HG03159 (cell line): ENCODE results near the gene UGCG.
"Not testable (repeated sequence)": the region's sequence is repeated elsewhere in the genome, so short reads cannot be mapped to it uniquely, and the experiment has no call there.

Experiments used
- ATAC-seq: cut with Tn5 transposase; IDR thresholded peaks from one replicate; pipeline ENCODE4 v1.9.1; 2021; ENCODE audit warnings: mild to moderate bottlenecking, moderate library complexity; ENCODE audit not compliant: unreplicated experiment

Gene UGCG

DNA sequence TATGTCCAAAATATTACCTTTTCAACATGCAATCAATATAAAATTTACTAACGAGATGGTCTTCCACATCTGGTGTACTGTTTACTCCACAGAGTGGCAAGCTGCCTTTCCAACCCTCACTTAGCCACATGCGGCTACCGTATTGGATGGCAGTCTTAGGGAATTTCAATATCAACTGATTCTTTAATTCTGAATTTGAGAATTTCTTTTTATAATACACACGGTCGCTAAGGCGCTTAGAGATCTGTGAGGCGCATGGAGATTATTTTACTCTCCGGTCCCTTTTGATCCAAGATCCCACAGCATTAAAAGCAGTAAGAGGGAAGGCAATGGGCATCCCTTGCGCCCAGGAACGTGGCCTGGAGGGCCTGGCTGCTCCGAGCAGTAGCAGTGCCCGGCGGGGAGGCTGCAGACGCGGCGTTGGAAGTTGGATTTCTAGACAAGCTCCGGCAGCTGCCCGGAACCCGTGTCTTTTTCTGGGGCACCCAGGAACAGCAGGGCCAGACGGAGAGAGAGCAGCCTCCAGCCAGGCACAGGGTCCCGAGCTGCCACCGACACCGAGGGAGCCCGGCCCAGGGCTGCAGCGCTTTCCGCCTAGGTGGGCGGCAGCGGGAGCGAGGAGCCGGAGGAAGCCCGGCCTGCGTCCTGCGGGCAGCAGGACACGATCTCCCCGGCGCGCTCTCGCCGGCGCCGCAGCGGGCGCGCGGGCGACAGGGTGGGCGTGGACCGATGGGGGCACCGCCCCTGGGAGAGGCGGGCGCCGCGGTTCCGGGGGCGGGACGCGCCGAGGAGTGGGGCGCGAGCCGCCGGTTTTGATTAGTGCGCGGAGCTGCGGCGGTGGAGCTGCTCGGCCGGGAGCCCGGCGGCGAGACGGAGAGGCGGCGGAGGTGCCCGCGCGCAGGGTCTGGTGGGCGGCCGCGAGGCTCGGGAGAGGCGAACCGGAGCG, at the start of gene UGCG:
Gene UGCG, plus strand, starts transcription at position 819 of the 946 bp plus-strand sequence. CDS start 402 bp downstream, outside the sequence.
- ATAC-seq, result peak; percentile 78

DNA sequence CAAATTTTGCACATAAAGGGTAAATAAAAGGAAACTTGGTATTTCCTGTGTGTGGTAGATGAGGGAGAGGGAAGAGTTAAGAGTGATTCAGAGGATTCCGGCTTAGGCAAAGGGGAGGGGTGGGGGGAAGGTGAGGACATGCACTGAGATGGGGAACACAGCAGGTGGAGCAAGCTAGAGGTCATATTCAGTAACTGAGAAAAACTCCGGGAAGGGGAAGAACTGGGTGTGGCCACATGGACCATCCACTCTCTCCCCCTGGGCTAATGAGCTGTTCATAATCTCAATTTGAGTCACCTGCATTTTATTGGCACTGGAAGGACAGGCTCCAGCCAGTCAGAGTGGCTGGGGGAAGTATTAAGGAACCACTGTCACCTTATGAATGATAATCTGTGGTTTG, 45.1 kb upstream of the UGCG start:
- no peak for ATAC-seq

DNA sequence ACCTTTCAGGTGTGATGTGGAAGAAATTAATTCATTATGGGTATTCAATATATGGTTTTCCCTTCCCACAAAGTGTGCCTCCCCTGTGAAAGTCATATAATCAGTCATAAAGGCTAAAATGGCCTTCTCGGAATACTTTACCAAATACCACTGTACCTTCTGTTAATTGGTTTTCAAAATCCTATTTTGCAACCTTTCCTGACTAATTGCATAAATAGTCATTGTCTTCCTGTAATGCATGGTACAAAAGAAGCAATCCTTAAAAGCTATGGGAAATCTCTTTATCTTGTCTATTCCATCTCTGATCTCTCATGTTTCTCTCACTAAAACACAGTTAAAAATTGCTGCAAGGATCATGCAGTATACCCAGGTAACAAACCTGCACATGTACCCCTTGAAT, 44.3 kb upstream of the UGCG start:
- ATAC-seq, result no peak

DNA sequence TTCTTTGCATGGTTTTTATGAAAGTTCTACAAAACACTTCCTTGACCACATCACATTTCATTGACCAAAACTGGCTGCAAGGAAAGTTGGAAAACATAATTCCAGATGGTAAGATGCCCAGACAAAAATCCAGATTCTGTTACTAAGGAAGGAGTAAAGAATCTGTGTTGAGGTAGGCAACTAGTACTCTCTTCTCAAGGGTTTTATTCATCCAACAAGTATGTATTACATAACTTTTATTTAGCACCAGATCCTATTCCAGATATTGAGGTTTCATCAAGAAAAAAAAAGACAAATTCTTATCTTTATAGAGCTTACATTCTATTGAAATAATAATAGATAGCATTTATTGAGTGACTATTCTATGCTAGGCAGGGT, 43.2 kb upstream of the UGCG start:
- no peak for ATAC-seq

DNA sequence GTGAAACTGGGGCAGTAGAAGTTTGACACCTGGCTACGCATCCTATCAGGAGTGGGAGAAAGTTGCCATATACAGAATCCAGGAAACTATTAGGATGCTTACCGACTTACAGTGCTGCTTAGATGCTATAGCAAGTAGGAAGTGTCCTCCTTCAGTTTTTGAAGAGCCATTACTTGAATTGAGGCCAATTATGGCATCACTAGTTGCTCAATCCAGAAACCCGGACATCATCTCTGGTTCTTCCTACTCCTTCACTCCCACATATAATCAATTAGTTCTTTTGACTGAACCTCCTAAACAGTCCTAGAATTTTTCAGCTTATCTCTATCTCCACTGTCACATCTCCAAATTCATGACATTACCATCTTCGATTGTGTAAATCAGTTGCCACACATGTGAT, 41.8 kb upstream of the UGCG start:
- ATAC-seq, result no peak

DNA sequence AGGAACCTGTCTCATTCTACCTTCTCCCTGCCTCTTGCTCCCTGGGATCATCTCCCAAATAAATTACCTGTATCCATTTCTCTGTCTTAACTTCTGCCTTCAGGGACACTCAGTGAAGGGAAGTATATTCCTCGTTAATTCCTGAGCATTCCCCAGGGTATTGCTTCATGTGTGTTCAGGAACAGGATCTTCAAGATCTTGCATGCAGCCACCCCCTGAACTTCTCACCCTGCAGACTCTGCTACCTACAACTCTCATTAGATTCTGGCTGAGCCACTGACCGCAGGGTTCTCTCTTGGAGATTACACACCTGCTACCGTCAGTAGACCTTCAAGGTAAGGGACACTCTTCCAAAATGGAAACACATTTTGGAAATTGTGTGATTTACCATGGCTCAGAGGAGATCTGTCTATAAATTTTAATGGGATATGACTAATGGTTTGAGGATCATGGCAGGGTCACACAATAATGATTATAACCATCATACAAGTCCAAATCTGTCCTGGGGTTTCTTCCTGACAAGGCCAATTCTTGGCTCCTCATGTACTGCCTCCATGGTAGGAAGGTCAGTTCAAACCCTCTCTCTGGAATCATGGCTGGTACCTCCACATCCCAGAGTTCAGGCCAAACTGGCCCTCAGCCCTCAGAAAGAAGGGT, 38.9 kb upstream of the UGCG start:
- no peak for ATAC-seq

DNA sequence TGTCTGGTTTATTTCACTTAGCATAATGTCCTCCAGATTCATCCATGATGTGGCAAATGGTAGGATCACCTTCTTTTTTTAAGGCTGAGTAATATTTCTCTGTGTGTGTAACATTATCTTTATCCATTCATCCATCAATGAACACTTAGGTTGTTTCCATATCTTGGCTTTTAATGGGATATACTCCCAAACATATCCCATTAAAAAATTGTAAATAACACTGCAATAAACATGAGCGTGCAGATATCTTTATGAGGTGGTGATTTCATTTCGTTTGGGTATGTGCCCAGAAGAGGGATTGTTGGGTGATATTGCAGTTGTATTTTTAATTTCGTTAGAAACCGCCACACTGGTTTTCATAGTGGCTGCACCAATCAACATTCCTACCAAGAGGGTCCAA, 36.2 kb upstream of the UGCG start:
- no peak for ATAC-seq

DNA sequence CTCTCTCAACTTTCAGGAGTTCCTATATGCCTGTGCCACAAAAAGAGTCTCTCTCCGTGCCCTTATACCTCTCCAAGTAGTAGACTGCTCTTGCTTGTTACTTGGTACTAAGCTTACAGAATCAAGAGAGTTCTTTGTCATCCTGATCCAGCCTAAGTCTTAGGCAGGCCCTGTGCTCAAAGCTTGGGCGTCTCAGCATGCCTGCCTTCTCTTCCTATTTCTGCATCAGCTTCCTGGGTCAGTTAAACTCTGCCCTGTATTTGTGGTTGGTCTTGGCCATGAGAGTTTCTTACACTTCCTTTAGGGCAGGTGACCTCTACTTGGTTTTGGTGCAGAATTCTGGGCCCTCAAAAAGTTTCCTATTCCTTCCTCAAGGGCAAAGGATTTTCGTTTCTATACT, 33.0 kb upstream of the UGCG start:
- no peak for ATAC-seq

DNA sequence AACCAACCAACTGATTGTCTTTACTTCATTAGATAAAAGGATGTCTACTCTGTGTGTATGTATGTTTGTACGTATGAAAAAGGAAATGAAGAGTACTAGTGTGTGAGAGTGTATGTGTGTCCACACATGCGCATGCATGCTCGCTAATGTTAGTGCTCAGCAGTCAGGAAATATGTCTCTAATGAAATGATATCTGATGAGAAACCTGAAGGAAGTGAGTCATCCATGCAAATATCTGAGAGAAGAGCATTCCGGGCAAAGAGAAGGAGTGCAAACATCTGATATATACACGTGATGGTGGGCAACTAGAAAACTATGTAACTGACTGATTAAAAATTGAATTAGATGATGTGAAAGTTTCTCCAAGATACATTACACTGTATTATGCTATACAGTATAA, 29.6 kb upstream of the UGCG start:
- ATAC-seq, result no peak

DNA sequence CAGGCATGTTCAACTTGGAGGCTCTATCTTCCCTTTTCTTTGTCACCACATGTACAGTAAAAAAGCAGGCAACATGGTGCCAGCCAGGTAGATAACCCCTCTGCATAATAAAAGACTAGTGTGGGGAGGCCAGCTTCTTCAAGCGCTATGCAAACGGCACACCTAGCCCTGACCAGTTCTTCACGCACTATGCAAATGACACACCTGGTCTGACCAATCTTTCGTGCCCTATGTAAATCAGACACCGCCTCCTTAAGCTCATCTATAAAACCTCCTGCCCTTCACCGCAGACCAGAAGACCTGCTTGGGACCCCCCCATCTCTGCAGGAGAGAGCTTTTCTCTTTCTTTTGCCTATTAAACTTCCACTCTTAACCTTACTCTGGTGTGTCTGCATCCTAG, 28.1 kb upstream of the UGCG start:
- ATAC-seq, result no peak

DNA sequence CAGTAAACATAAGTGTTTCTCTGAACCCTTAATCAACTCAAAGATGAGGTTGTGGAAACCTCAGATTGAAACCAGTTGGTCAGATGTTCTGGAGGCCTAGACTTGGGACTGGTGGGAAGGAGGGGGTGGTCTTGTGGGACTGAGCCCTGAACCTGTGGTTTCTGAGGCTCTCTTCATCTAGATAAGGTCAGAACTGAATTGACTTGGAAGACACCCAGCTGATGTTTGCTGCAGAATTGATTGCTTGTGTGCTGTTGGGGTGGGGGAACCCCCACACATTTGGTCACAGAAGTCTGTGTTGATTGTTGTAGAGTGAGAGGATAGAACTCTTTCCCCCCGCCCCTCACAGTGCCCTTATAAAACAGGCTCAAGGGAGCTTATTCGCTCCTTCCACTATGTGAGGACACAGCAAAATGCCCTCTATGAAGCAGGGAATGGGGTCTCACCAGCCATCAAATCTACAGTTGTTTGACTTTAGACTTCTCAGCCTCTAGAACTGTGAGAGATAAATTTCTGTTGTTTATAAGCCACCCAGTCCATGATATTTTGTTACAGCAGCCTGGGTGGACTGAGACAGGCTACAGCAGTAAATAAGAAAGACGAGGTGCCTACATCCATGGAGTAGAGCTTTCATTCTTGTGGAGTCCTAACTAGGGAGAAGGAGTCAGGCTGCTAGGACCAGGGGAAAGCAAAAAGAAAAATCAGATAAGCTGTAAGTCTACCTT, 25.7 kb upstream of the UGCG start:
- ATAC-seq, result no peak

DNA sequence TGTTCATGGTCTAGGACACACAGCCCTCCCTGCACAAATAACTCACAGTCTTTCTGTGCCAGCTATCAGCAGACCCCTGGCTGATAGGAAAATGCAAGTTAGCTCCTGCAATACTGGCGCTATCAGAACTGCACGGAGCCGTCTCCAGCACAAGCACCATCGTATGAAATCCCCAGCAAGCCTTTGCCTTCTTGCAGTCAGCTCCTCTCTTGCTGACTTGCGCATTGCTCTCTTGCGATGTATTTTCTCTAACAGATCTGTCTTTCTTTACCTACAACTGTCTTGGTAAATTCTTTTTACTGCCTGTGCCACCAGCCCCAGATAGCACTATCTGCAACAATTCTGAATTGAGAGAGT, 25.1 kb upstream of the UGCG start:
- no peak for ATAC-seq

DNA sequence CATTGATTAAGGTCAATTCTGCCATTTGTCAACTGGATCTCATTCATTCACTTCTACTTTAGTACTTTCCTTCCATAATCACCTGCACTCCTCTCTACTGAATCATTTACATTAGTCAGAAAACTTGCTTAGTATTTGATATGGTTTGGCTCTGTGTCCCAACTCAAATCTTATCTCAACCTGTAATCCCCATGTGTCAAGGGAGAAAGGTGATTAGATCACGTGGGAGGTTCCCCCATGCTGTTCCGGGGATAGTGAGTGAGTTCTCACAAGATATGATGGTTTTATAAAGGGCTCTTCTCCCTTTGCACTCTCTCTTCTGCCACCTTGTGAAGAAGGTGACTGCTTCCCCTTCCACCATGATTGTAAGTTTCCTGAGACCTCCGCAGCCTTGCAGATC, 23.7 kb upstream of the UGCG start:
- ATAC-seq, result no peak

DNA sequence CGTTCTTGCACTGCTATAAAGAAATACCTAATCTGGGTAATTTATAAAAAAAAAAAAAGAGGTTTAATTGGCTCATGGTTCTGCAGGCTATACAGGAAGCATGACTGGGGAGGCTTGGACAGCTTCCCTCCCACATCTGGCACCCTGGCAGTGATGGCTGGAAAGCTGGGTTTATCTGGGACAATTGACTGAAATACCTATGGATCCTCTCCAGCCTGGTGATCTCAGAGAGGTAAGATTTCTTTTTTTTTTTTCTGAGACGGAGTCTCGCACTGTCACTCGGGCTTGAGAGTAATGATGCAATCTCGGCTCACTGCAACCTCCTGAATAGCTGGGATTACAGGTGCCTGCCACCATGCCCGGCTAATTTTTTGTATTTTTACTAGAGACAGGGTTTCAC, 22.7 kb upstream of the UGCG start:
- no peak for ATAC-seq

DNA sequence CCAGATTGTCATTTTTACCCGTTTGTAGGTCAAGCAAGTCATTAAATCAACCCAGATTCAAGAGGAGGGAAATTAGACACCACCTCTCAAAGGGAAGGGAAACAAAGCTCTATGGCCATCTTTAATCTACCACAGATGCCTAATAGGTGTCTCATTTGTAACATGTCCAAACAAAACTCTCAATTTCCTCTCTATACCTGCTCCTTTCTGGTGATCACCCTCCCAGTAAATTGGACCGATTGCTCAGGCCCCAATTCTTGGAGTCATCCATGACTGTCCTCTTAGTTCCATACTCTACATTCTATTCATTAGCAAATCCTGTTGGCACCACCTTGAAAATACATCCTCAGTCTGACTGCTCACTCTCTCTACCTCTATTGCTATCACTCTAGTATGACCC, 22.1 kb upstream of the UGCG start:
- ATAC-seq, result no peak

DNA sequence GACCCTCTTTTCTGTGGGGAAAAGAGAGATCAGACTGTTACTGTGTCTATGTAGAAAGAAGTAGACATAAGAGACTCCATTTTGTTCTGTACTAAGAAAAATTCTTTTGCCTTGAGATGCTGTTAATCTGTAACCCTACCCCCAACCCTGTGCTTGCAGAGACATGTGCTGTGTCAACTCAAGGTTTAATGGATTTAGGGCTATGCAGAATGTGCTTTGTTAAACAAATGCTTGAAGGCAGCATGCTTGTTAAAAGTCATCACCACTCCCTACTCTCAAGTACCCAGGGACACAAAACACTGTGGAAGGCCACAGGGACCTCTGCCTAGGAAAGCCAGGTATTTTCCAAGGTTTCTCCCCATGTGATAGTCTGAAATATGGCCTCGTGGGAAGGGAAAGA, 21.3 kb upstream of the UGCG start:
- not testable (repeated sequence) for ATAC-seq

DNA sequence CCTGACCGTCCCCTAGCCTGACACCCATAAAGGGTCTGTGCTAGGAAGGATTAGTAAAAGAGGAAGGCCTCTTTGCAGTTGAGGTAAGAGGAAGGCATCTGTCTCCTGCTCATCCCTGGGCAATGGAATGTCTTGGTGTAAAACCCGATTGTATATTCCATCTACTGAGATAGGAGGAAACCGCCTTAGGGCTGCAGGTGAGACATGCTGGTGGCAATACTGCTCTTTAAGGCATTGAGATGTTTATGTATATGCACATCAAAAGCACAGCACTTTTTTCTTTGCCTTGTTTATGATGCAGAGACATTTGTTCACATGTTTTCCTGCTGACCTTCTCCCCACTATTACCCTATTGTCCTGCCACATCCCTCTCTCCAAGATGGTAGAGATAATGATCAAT, 20.9 kb upstream of the UGCG start:
- not testable (repeated sequence) for ATAC-seq

DNA sequence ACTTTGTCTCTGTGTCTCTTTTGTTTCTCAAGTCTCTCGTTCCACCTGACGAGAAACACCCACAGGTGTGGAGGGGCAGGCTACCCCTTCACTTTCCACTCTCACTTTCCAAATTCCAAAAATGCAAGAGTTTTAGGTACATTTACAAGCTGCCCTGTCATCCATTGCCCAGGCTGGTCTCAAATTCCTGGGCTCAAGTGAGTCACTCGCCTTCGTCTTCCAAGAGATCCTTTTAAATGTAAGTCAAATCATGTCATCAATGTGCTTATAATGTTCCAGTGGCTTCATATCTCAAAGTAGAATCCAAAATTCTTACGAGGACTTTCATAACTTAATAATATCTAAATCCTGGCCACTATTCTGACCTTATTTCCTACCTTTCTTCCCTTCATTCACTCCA, 20.4 kb upstream of the UGCG start:
- no peak for ATAC-seq

DNA sequence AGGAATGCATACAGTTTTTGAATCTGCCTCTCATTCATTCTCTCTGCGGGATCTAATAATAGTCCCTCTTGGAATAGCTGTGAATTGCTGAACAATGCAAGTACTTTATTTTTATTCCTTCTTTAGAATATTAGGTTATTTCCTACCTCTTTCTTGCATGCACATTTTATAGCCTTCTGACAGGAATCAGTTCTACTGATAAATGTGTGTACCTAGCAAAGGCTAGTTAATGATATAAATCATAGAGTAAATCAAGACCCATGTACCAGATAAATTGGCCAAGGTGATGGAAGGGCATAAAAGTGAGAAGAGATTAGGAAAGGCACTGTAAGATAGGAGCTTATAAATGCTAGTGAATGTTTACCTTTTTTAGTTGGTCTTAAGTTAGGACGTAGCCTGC, 19.2 kb upstream of the UGCG start:
- no peak for ATAC-seq

DNA sequence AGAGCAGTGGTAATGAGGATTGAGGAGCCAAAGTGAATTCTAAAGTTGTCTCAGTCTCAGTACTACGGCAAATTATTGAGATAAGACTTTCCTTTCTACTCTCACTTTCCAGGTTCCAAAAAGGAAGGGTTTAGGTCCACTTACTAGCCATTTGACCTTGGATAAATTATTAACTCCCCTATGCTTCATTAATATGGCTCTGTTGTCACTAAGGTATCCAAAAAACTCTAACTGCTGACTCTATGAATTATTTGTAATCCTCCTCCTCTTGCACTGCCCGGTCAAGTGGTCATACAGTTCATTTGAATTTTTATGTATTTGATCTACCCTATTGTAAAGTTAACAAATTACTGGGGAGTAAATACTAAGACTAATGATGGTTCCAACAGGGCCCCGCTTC, 17.7 kb upstream of the UGCG start:
- no peak for ATAC-seq

DNA sequence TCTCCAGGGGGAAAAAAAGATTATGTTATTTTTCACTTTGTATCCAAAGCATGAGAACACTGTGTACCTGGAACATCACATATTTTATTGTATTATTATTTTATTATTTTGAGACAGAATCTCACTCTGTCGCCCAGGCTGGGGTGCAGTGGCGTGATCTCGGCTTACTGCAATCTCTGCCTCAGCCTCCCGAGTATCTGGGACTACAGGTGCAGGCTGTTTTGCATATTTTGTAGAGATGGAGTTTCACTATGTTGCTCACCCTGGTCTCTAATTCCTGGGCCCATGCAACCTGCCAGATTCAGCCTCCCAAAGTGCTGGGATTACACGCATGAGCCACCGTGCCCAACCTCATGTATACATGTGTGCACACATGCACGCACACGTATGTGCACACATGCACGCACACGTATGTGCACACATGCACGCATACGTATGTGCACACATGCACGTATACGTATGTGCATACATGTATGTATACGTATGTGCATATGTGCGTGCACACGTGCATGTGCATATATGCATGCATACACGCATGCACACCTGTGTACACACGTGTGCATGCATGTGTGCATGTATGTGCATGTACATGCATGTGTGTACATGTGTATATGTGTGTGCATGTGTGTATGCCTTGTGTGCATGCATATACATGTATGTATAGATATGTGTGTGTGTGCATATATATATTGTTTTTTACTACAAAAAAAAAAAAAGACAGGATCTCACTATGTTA, 9.5 kb upstream of the UGCG start:
- ATAC-seq, result no peak
